KMS-11 (cell line): ENCODE results near the gene PCCA.

ENCODE experiments used
- H2AFZ ChIP-seq: fragments of 200-600 bp; sonication (generic); 2 replicates; pipeline ENCODE4 v1.6.1; 2016; ENCODE audit warnings: antibody characterized with exemption, mixed run types, low read depth
- H3K27ac ChIP-seq: fragments of 200-600 bp; sonication (generic); 2 replicates; pipeline ENCODE4 v1.6.1; 2016; ENCODE audit warnings: mild to moderate bottlenecking, mixed run types
- H3K27me3 ChIP-seq: fragments of 200-600 bp; sonication (generic); 2 replicates; pipeline ENCODE4 v1.6.1; 2017; ENCODE audit warnings: mild to moderate bottlenecking, low read depth, mixed run types, moderate library complexity; ENCODE audit not compliant: insufficient read depth
- H3K36me3 ChIP-seq: fragments of 200-600 bp; sonication (generic); 2 replicates; pipeline ENCODE4 v1.6.1; 2017; ENCODE audit warnings: mild to moderate bottlenecking, mixed run types; ENCODE audit not compliant: insufficient read depth
- H3K4me1 ChIP-seq: fragments of 200-600 bp; sonication (generic); 2 replicates; pipeline ENCODE4 v1.6.1; 2016; ENCODE audit warnings: mild to moderate bottlenecking, low read depth, mixed run types; ENCODE audit not compliant: poor library complexity, severe bottlenecking
- H3K4me2 ChIP-seq: fragments of 200-600 bp; sonication (generic); 2 replicates; pipeline ENCODE4 v1.7.0; 2016; ENCODE audit warnings: mild to moderate bottlenecking, mixed run types
- H3K4me3 ChIP-seq: fragments of 200-600 bp; sonication (generic); IDR thresholded peaks from 2 replicates; pipeline ENCODE4 v1.6.1; 2017; ENCODE audit warnings: low read depth, low read length, mixed read lengths; ENCODE audit not compliant: insufficient read depth
- H3K79me2 ChIP-seq: fragments of 200-600 bp; sonication (generic); 2 replicates; pipeline ENCODE4 v1.6.1; 2016; ENCODE audit warnings: low read depth, mixed run types; ENCODE audit not compliant: insufficient read depth
- H3K9ac ChIP-seq: fragments of 200-600 bp; sonication (generic); 2 replicates; pipeline ENCODE4 v1.6.1; 2016; ENCODE audit warnings: mild to moderate bottlenecking, mixed run types
- H4K20me1 ChIP-seq: fragments of 200-600 bp; sonication (generic); 2 replicates; pipeline ENCODE4 v1.6.1; 2016; ENCODE audit warnings: mild to moderate bottlenecking, mixed run types; ENCODE audit not compliant: insufficient read depth
- TF ChIP-seq, protein P1 (sequence below): fragments of 200-600 bp; sonication (generic); conservative IDR thresholded peaks from 2 replicates; pipeline ENCODE4 v1.6.1; 2017; ENCODE audit warnings: low read depth, mild to moderate bottlenecking, antibody characterized with exemption, low read length, moderate library complexity, mixed read lengths

The PCCA gene

DNA sequence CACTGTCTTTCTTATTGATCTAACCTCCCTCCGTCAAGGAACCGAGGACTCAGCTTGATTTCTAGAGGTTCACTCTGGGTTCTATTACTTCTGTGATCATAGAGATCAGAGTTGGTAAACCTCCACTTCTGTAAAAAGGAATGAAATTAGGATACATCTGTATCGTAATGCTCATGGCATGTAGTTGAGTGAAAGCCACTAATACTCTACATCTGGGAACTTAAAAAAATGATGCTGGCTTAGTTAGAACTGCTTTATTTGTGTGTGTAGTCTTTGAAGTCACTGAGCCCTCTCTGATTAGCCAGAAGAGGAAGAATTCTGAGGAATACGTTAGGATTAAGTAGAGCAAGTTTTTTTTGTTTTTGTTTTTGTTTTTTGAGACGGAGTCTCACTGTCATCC is 358.9 kb downstream of the PCCA start:
- Histone ChIP-seq H3K4me1 (no peaks in the 10 kb centered on the region), H3K4me3 (no peak overlapping the region), H2AFZ (no peak overlapping the region), H3K9ac (no peak overlapping the region), H3K36me3 (no peaks in the 10 kb centered on the region), H3K27ac (no peak overlapping the region), H4K20me1 (no peaks in the 10 kb centered on the region), H3K27me3 (no peaks in the 10 kb centered on the region), H3K4me2 (no peak overlapping the region), H3K79me2 (no peaks in the 10 kb centered on the region)
- TF ChIP-seq, protein P1, sequence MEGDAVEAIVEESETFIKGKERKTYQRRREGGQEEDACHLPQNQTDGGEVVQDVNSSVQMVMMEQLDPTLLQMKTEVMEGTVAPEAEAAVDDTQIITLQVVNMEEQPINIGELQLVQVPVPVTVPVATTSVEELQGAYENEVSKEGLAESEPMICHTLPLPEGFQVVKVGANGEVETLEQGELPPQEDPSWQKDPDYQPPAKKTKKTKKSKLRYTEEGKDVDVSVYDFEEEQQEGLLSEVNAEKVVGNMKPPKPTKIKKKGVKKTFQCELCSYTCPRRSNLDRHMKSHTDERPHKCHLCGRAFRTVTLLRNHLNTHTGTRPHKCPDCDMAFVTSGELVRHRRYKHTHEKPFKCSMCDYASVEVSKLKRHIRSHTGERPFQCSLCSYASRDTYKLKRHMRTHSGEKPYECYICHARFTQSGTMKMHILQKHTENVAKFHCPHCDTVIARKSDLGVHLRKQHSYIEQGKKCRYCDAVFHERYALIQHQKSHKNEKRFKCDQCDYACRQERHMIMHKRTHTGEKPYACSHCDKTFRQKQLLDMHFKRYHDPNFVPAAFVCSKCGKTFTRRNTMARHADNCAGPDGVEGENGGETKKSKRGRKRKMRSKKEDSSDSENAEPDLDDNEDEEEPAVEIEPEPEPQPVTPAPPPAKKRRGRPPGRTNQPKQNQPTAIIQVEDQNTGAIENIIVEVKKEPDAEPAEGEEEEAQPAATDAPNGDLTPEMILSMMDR, result no peak

DNA sequence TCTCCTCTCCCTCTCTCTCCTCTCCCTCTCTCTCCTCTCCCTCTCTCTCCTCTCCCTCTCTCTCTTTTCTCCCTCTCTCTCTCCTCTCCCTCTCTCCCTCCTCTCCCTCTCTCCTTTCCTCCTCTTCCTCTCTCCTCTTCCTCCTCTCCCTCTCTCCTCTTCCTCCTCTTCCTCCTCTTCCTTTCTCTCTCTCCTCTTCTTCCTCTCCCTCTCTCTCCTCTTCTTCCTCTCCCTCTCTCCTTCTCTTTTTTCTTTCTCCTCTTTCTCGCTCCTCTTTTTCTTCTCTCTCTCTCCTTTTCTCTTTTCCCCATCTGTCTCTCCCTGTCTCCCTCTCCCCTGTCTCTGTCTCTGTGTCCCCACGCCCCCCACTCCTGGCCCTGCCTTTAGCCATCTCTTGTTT is 363.0 kb downstream of the PCCA start:
- Histone ChIP-seq H3K9ac (no peak overlapping the region), H3K4me1 (no peaks in the 10 kb centered on the region), H4K20me1 (no peaks in the 10 kb centered on the region), H3K36me3 (no peaks in the 10 kb centered on the region), H3K4me2 (no peak overlapping the region), H3K79me2 (no peaks in the 10 kb centered on the region), H3K4me3 (no peak overlapping the region), H3K27ac (no peak overlapping the region), H3K27me3 (no peaks in the 10 kb centered on the region), H2AFZ (no peak overlapping the region)
- TF ChIP-seq, protein P1, result no peak

DNA sequence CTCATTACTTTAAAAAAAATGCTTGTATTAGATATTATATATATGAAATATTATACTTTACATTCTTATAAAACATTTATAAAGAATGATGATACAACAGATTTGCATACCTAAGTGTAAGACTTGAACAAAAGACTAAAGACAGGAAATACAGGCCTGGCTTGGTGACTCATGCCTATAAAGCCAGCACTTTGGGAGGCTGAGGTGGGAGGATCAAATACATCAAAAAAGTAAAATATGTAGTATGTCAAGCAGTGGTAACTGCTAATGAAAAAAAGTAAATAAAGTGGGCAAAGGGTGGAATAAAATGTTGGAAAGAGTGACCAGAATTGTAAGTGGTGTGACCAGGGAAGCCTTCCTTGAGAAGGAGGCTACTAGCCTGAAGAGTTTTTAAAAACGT is 366.0 kb downstream of the PCCA start:
- H3K36me3 ChIP-seq, result no peaks in the 10 kb centered on the region
- H3K4me2 ChIP-seq, result no peak overlapping the region
- no peaks in the 10 kb centered on the region for H4K20me1 ChIP-seq
- H3K79me2 ChIP-seq, result no peaks in the 10 kb centered on the region
- H3K27ac ChIP-seq, result no peak overlapping the region
- H3K9ac ChIP-seq, result no peak overlapping the region
- no peak overlapping the region for H3K4me3 ChIP-seq
- no peaks in the 10 kb centered on the region for H3K27me3 ChIP-seq
- TF ChIP-seq, protein P1, result no peak
- no peak overlapping the region for H2AFZ ChIP-seq
- H3K4me1 ChIP-seq, result no peaks in the 10 kb centered on the region

DNA sequence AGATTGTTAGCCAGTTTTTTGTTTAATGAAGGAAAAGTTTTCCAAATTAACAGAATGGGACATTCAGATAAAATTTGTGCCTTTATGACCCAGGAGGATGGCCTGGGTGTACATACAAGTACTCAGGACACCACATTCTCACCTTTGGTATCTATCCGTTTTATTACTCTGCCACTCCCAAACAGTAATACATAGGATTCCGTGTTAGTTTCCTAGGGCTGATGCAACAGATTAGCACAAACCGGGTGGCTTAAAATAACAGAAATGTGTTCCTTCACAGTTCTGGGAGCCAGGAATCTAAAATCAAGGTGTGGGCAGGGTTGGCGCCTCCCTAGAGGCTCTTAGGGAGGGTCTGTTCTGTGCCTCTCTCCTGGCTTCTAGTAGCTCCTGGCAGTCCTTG is 369.8 kb downstream of the PCCA start:
- Histone ChIP-seq H3K27ac (no peak overlapping the region), H3K4me1 (peaks cover 10% of the 10 kb centered on the region), H3K4me3 (no peak overlapping the region), H3K27me3 (no peaks in the 10 kb centered on the region), H3K36me3 (no peaks in the 10 kb centered on the region), H2AFZ (no peak overlapping the region), H3K9ac (no peak overlapping the region), H4K20me1 (no peaks in the 10 kb centered on the region), H3K79me2 (no peaks in the 10 kb centered on the region), H3K4me2 (no peak overlapping the region)
- TF ChIP-seq, protein P1, result no peak
